22Rv1 (cell line): Measurements from ENCODE around the gene MAP2K6.

ENCODE experiments used
- H3K27ac ChIP-seq: fragments of 450-650 bp; 2 replicates; pipeline ENCODE4 v1.5.1; 2017
- CTCF ChIP-seq: fragments of 450-650 bp; IDR thresholded peaks from 2 replicates; pipeline ENCODE4 v1.5.1; 2017; ENCODE audit warnings: mild to moderate bottlenecking
- ZFX ChIP-seq: fragments of 450-650 bp; IDR thresholded peaks from 2 replicates; pipeline ENCODE4 v1.6.1; 2017; ENCODE audit warnings: antibody characterized with exemption, borderline replicate concordance

MAP2K6 gene

GRCh38 chr17:69575346-69575761, 160.9 kb downstream of the MAP2K6 start:
- no peak overlapping the region for H3K27ac ChIP-seq
- no peak for TF ChIP-seq CTCF
- no peak for TF ChIP-seq ZFX

- H3K27ac ChIP-seq: no peak overlapping the region
Observed at GRCh38 chr17:69577098-69577497, 162.6 kb downstream of the MAP2K6 start.

GRCh38 chr17:69578385-69578936, 164.0 kb downstream of the MAP2K6 start:
- TF ChIP-seq ZFX (no peak), CTCF (no peak)
- no peak overlapping the region for H3K27ac ChIP-seq

More at GRCh38 chr17:69577098-69577497, 162.6 kb downstream of the MAP2K6 start:
- TF ChIP-seq CTCF: no peak
- TF ChIP-seq ZFX: no peak

- no peak for TF ChIP-seq ZFX
- TF ChIP-seq CTCF: no peak
- H3K27ac ChIP-seq: no peak overlapping the region
Observed at GRCh38 chr17:69579961-69580677, 165.6 kb downstream of the MAP2K6 start.

- no peak overlapping the region for H3K27ac ChIP-seq
- no peak for TF ChIP-seq ZFX
- no peak for TF ChIP-seq CTCF
Observed at GRCh38 chr17:69581061-69581961, 166.8 kb downstream of the MAP2K6 start.

- H3K27ac ChIP-seq: no peak overlapping the region
- TF ChIP-seq CTCF (no peak), ZFX (no peak)
Observed at GRCh38 chr17:69588316-69588715, 173.8 kb downstream of the MAP2K6 start.
